C4-2B (cell line): ENCODE data around the gene CALD1.

Source experiments
- CTCF ChIP-seq: fragments of 450-650 bp; conservative IDR thresholded peaks from 2 replicates; pipeline ENCODE4 v1.5.1; 2017; ENCODE audit warnings: mild to moderate bottlenecking
- ZFX ChIP-seq: fragments of 450-650 bp; IDR thresholded peaks from 2 replicates; pipeline ENCODE4 v1.6.1; 2017

DNA sequence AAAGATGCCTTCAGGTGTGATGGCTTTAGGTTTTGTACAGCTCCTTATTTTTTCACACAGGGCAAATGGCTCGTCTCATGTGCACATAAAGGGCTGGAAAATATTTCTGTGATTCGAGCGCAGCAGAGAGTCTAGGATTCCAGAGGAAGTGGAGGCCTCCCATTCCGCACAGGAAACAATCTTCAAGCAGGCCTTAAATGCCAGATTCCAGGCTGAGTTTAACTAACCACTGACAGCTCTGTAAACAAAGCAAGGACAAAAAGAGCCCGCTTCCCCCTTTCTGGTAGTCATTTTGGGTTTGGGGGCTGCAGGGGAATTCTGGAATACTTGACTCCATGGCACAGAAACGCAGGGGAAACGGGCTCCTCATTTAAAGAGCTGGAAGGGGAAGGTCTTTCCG lies 87.2 kb downstream of the CALD1 start:
- no peak for TF ChIP-seq CTCF
- no peak for TF ChIP-seq ZFX
